ENCODE data around the gene ZNF799. TPM values are rescaled to one million over a fixed set of nuclear protein-coding genes. Genes with fewer than 3 reads are reported as not detected.
"Not testable (repeated sequence)": the region's sequence is repeated elsewhere in the genome, so short reads cannot be mapped to it uniquely, and the experiment has no call there.

The ZNF799 gene
- total RNA-seq = 3.1 TPM

- Histone ChIP-seq H3K4me3 (peak within 1 kb of the TSS; percentile 77 to 95), H3K36me3 (no peaks in the 10 kb centered on the region), H3K27me3 (no peaks in the 10 kb centered on the region), H3K27ac (peak within 1 kb of the TSS; percentile 74 to 80), H3K4me1 (peaks cover 3 to 4% of the 10 kb centered on the region in 2 donors), H3K9me3 (no peaks in the 10 kb centered on the region)
- TF ChIP-seq CTCF (IDR thresholded peaks at IDR 0.05) = no peak
- intact Hi-C loops (cut with DNase I) = loop anchor here (1.0 to 10.0 kb wide), 5 partner anchors 36 to 150 kb away; partner anchors contain the start of genes ZNF442, ZNF443, ZNF563 and ZNF564
- DNase-seq (ENCODE audit: low spot score in 2 of 2) = peak; percentile 95 to 99
Measured at GRCh38 chr19:12400633-12401502, at the start of gene ZNF799. ZNF799 (minus strand) TSS chr19:12401271; CDS start chr19:12401070, 201 bp downstream.

- no peak for DNase-seq (ENCODE audit: low spot score in 2 of 2)
- H3K4me1 ChIP-seq = no peaks in the 10 kb centered on the region
- no peaks in the 10 kb centered on the region for H3K36me3 ChIP-seq
- TF ChIP-seq CTCF (IDR thresholded peaks at IDR 0.05) = no peak
- no peak overlapping the region for H3K27ac ChIP-seq
- H3K27me3 ChIP-seq = no peaks in the 10 kb centered on the region
- peaks cover 18 to 59% of the 10 kb centered on the region in 2 donors for H3K9me3 ChIP-seq
- no peak overlapping the region for H3K4me3 ChIP-seq
- intact Hi-C loops (cut with DNase I) = no loop called here
Measured at GRCh38 chr19:12450844-12451243, 49.8 kb upstream of the ZNF799 start.

DNA sequence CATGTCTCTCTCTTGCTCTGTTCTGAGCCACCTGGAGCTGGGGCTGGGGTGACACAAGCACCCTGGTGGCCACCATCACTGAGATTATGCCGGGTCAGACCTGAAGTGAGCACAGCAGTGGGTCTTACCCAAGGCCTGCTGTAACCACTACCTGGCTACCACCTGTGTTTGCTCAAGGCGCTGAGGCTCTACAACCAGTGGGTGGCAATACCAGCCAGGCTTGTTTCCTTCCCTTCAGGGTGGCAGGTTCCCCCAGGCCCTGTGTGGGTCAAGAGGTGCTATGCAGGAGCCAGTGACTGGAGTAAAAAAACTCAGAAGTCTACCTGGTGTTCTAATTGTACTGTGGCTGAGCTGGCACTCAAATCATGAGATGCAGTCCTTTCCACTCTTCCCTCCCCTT is 47.7 kb upstream of the ZNF799 start:
- H3K4me3 ChIP-seq = no peak overlapping the region
- peaks cover 18 to 57% of the 10 kb centered on the region in 2 donors for H3K9me3 ChIP-seq
- intact Hi-C loops (cut with DNase I) = no loop called here
- H3K4me1 ChIP-seq = no peaks in the 10 kb centered on the region
- no peak overlapping the region for H3K27ac ChIP-seq
- TF ChIP-seq CTCF (IDR thresholded peaks at IDR 0.05) = no peak
- H3K36me3 ChIP-seq = no peaks in the 10 kb centered on the region
- H3K27me3 ChIP-seq = no peaks in the 10 kb centered on the region
- DNase-seq (ENCODE audit: low spot score in 2 of 2) = no peak

- H3K4me3 ChIP-seq = peak within 1 kb of the TSS; percentile 77 to 81
- no peaks in the 10 kb centered on the region for H3K27me3 ChIP-seq
- peak in 1 of 3 experiments; percentile 17 for TF ChIP-seq CTCF (IDR thresholded peaks at IDR 0.05)
- peak within 1 kb of the TSS; percentile 80 to 81 for H3K27ac ChIP-seq
- peak; percentile 99 for DNase-seq (ENCODE audit: low spot score in 2 of 2)
- intact Hi-C loops (cut with DNase I) = loop anchor here (1.0 to 5.0 kb wide), 6 partner anchors 38 to 146 kb away; partner anchors contain the start of genes ZNF44, ZNF563, ZNF564 and ZNF709
- peaks cover 0 to 11% of the 10 kb centered on the region in 2 donors for H3K9me3 ChIP-seq
- no peaks in the 10 kb centered on the region for H3K36me3 ChIP-seq
- H3K4me1 ChIP-seq = no peaks in the 10 kb centered on the region
Measured at GRCh38 chr19:12440541-12441316, 39.7 kb upstream of the ZNF799 start, which contains the start of gene ZNF443. ZNF443 (minus strand) TSS chr19:12441021; CDS start chr19:12440914, 107 bp downstream.

- H3K27me3 ChIP-seq; DNase-seq (ENCODE audit: low spot score in 2 of 2); H3K36me3 ChIP-seq; H3K9me3 ChIP-seq; H3K4me1 ChIP-seq: not testable (repeated sequence)
- intact Hi-C loops (cut with DNase I) = loop anchor here (2.0 to 5.0 kb wide), 4 partner anchors 38 to 145 kb away; partner anchors contain the start of genes ZNF44, ZNF564 and ZNF799
- peak overlapping the region; percentile 77 to 81 for H3K4me3 ChIP-seq
- H3K27ac ChIP-seq = peak overlapping the region; percentile 80 to 81
Measured at GRCh38 chr19:12439686-12440540, 38.8 kb upstream of the ZNF799 start.

DNA sequence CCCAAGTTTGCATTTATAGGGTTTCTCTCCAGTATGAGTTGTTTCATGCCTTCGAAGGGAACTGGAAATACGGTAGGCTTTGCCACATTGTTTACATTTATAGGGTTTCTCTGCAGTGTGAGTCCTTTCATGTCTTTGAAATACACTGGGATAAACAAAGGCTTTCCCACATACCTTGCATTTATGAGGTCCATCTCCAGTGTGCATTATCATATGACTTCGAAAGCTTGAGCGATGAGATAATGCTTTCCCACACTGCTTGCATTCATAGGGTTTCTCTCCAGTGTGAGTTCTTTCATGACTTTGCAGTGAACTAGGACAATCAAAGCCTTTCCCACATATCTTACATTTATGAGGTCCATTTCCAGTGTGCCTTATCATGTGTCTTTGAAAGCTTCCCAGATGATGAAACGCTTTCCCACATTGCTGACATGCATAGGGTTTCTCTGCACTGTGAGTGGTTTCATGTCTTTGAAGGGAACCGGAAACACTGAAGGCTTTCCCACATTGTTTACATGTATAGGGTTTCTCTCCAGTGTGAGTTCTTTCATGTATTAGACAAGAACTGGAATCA is 29.7 kb upstream of the ZNF799 start:
- H3K27me3 ChIP-seq; intact Hi-C loops (cut with DNase I); DNase-seq (ENCODE audit: low spot score in 2 of 2); H3K4me1 ChIP-seq; H3K27ac ChIP-seq; H3K4me3 ChIP-seq: not testable (repeated sequence)
- H3K36me3 ChIP-seq = peaks cover 13 to 17% of the 10 kb centered on the region in 2 donors
- H3K9me3 ChIP-seq = peaks cover 0 to 25% of the 10 kb centered on the region in 2 donors
